HEK293T (cell line): ENCODE results near the gene ZNF24.

ENCODE experiments used
- CTCF ChIA-PET: fragments of 350-600 bp; formaldehyde crosslinking; extraction: SDS; loops from one replicate; lab custom pipeline; 2021; ENCODE audit warnings: antibody characterized with exemption, inconsistent platforms; lab: Yijun Ruan, JAX
- POLR2A ChIA-PET: fragments of 350-600 bp; formaldehyde crosslinking; extraction: SDS; loops from one replicate; lab custom pipeline; 2020; ENCODE audit warnings: antibody characterized with exemption, inconsistent platforms; lab: Yijun Ruan, JAX
- DNase-seq: peaks from one replicate; pipeline ENCODE4 v3.0.0; 2012; ENCODE audit warnings: mixed read lengths; ENCODE audit errors: extremely low spot score
- ARNT ChIP-seq: fragments of 450-650 bp; IDR thresholded peaks from 2 replicates; pipeline ENCODE4 v1.6.1; 2017; ENCODE audit warnings: mild to moderate bottlenecking
- BHLHE40 ChIP-seq: fragments of 450-650 bp; IDR thresholded peaks from 2 replicates; pipeline ENCODE4 v1.6.1; 2016; ENCODE audit warnings: mild to moderate bottlenecking, moderate library complexity, borderline replicate concordance
- CTBP1 ChIP-seq: fragments of 450-650 bp; IDR thresholded peaks from 2 replicates; pipeline ENCODE4 v1.6.1; 2016; ENCODE audit warnings: borderline replicate concordance
- ELF4 ChIP-seq: fragments of 450-650 bp; IDR thresholded peaks from 2 replicates; pipeline ENCODE4 v1.6.1; 2017; ENCODE audit warnings: antibody characterized with exemption
- FOXA1 ChIP-seq: fragments of 450-650 bp; IDR thresholded peaks from 2 replicates; pipeline ENCODE4 v1.6.1; 2016; ENCODE audit warnings: mild to moderate bottlenecking
- FOXK2 ChIP-seq: fragments of 450-650 bp; IDR thresholded peaks from 2 replicates; pipeline ENCODE4 v1.6.1; 2016; ENCODE audit warnings: mild to moderate bottlenecking
- FOXM1 ChIP-seq: fragments of 450-650 bp; IDR thresholded peaks from 2 replicates; pipeline ENCODE4 v1.6.1; 2017; ENCODE audit warnings: mild to moderate bottlenecking, borderline replicate concordance
- HDGF ChIP-seq: fragments of 450-650 bp; IDR thresholded peaks from 2 replicates; pipeline ENCODE4 v1.6.1; 2017; ENCODE audit warnings: antibody characterized with exemption, borderline replicate concordance
- L3MBTL2 ChIP-seq: fragments of 450-650 bp; conservative IDR thresholded peaks from 2 replicates; pipeline ENCODE4 v1.6.1; 2016; ENCODE audit warnings: mild to moderate bottlenecking
- LEF1 ChIP-seq: fragments of 450-650 bp; IDR thresholded peaks from 2 replicates; pipeline ENCODE4 v1.6.1; 2017; ENCODE audit warnings: mild to moderate bottlenecking, borderline replicate concordance
- NFRKB ChIP-seq: fragments of 450-650 bp; IDR thresholded peaks from 2 replicates; pipeline ENCODE4 v1.6.1; 2016; ENCODE audit warnings: mild to moderate bottlenecking, moderate library complexity
- PKNOX1 ChIP-seq: fragments of 450-650 bp; IDR thresholded peaks from 2 replicates; pipeline ENCODE4 v1.6.1; 2016
- SP1 ChIP-seq: fragments of 450-650 bp; IDR thresholded peaks from 2 replicates; pipeline ENCODE4 v1.6.1; 2017
- SUZ12 ChIP-seq: fragments of 450-650 bp; IDR thresholded peaks from 2 replicates; pipeline ENCODE4 v1.6.1; 2016; ENCODE audit warnings: mild to moderate bottlenecking
- TARDBP ChIP-seq: fragments of 450-650 bp; IDR thresholded peaks from 2 replicates; pipeline ENCODE4 v1.6.1; 2016
- ZNF384 ChIP-seq: fragments of 450-650 bp; IDR thresholded peaks from 2 replicates; pipeline ENCODE4 v1.6.1; 2016

ZNF24 gene

GRCh38 chr18:35343936-35344735, at the start of gene ZNF24:
Gene ZNF24 (minus strand): TSS chr18:35344420. CDS start chr18:35340650, 3,770 bp downstream.
- ChIA-PET POLR2A (interaction anchor here (0.5 to 4.7 kb wide), 8 partner anchors 10 to 420 kb away, joined by 3 to 23 read pairs (median 4); partner anchors contain the start of genes ZNF397 and ZSCAN30), CTCF (interaction anchor here (0.9 to 2.7 kb wide), 2 partner anchors 11 kb away, joined by 3 to 19 read pairs; no protein-coding TSS in a partner anchor)
- DNase-seq = peak; percentile 100
- TF ChIP-seq BHLHE40 (no peak), TARDBP (no peak), L3MBTL2 (peak; percentile 88), ARNT (no peak), HDGF (no peak), NFRKB (no peak), SUZ12 (peak; percentile 63; the same call in 1 of the 2 replicates), ELF4 (peak; percentile 81), FOXM1 (peak; percentile 10; the same call in 1 of the 2 replicates), PKNOX1 (no peak)

GRCh38 chr18:35393716-35394115, 49.5 kb upstream of the ZNF24 start:
- ChIA-PET CTCF (no interaction called here), POLR2A (no interaction called here)
- DNase-seq = no peak
- no peak for TF ChIP-seq CTBP1
- no peak for TF ChIP-seq L3MBTL2
- TF ChIP-seq ARNT = no peak
- no peak for TF ChIP-seq LEF1
- TF ChIP-seq BHLHE40 = no peak
- no peak for TF ChIP-seq ELF4
- TF ChIP-seq FOXA1 = no peak
- no peak for TF ChIP-seq TARDBP
- no peak for TF ChIP-seq FOXK2
- TF ChIP-seq HDGF = no peak
- TF ChIP-seq PKNOX1 = no peak

- ChIA-PET POLR2A (no interaction called here), CTCF (no interaction called here)
- no peak for DNase-seq
- TF ChIP-seq ELF4 (no peak), FOXK2 (no peak), HDGF (no peak), SUZ12 (no peak), BHLHE40 (no peak), PKNOX1 (no peak), ZNF384 (no peak), FOXA1 (no peak)
These were observed 48.2 kb upstream of the ZNF24 start for GRCh38 chr18:35392375-35392774.

GRCh38 chr18:35390951-35391700, 46.9 kb upstream of the ZNF24 start:
- CTCF ChIA-PET = no interaction called here
- POLR2A ChIA-PET = no interaction called here
- TF ChIP-seq FOXA1 (no peak), L3MBTL2 (no peak), SP1 (no peak), LEF1 (no peak), SUZ12 (no peak)
- DNase-seq = no peak

GRCh38 chr18:35389095-35389618, 44.9 kb upstream of the ZNF24 start:
- TF ChIP-seq L3MBTL2 = no peak
- no peak for TF ChIP-seq ZNF384
- no peak for TF ChIP-seq SP1
- no peak for TF ChIP-seq NFRKB
- no peak for TF ChIP-seq PKNOX1
- ChIA-PET CTCF (no interaction called here), POLR2A (no interaction called here)
- DNase-seq = no peak

- DNase-seq = peak; percentile 46
- ChIA-PET CTCF (interaction anchor here (0.6 to 1.3 kb wide), 21 partner anchors 8 to 586 kb away, joined by 3 to 12 read pairs (median 3); partner anchors contain the start of gene ZNF396), POLR2A (interaction anchor here (0.9 to 1.0 kb wide), 2 partner anchors 10 to 146 kb away, joined by 3 to 6 read pairs; partner anchors contain the start of genes ZNF396 and ZNF397)
- peak; percentile 23; the same call in 1 of the 2 replicates for TF ChIP-seq L3MBTL2
- TF ChIP-seq CTBP1 = no peak
- TF ChIP-seq FOXM1 = no peak
- TF ChIP-seq ZNF384 = no peak
- TF ChIP-seq BHLHE40 = no peak
These were observed 42.9 kb upstream of the ZNF24 start for GRCh38 chr18:35387152-35387571.
